GM12801 (cell line): ENCODE measurements around the gene SLCO4C1.

Source experiments
- TF ChIP-seq, protein P1 (sequence below): IDR thresholded peaks from one replicate; pipeline ENCODE4 v1.5.1; 2011; ENCODE audit warnings: control low read depth; ENCODE audit not compliant: insufficient read length; ENCODE audit errors: extremely low read depth

SLCO4C1 gene

DNA sequence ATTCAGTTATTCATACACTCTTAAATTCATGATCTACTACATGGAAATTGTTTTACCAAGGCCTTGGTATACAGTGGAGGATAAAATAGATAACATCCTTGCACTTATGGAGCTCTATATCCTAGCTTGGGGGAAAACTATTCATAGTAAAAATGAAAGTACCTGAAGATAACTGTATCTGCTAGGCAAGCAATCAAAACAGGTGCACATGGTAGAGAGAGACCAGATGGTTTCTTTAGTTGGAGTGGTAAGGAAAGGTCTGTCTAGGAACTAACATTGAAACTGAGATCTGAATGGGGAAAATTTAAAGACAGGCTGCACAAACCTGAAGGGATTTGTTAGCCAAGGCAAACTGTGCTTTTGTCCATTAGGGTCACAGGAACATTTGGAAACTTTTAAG is 11.1 kb upstream of the SLCO4C1 start:
- TF ChIP-seq, protein P1, sequence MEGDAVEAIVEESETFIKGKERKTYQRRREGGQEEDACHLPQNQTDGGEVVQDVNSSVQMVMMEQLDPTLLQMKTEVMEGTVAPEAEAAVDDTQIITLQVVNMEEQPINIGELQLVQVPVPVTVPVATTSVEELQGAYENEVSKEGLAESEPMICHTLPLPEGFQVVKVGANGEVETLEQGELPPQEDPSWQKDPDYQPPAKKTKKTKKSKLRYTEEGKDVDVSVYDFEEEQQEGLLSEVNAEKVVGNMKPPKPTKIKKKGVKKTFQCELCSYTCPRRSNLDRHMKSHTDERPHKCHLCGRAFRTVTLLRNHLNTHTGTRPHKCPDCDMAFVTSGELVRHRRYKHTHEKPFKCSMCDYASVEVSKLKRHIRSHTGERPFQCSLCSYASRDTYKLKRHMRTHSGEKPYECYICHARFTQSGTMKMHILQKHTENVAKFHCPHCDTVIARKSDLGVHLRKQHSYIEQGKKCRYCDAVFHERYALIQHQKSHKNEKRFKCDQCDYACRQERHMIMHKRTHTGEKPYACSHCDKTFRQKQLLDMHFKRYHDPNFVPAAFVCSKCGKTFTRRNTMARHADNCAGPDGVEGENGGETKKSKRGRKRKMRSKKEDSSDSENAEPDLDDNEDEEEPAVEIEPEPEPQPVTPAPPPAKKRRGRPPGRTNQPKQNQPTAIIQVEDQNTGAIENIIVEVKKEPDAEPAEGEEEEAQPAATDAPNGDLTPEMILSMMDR = no peak

- TF ChIP-seq, protein P1 = no peak
These were observed 10.0 kb upstream of the SLCO4C1 start for GRCh38 chr5:102306121-102306520.

DNA sequence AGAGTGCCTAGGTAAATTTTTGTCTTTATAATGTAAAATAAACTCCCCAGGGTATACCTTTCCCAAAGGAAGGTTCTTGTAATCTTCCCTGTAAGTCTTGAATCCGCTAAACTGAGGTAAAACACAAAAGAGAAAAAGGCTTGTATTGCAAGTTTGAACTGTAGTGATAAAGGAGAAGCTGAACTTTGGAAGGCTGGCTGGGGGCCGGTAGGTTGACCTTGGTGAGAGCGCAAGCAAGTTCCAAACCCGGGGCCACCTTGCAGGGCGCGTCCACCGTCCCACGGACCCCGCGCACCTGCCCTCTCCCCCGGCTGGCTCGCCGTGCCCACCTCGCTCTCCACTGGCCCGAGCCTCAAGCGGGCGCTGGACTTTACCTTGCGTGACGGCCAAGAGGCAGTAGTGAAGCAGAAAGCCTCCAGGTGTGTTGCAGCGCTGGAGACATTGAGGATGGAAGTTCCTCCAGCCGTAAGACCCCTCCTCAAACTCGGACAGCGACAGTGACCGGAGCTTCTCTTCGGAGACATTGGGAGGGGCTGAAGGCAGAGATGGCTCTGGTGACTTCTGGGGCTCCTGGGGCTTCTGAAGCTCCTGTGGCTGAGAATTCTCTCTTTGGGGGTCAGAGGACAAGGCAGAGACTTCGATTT is 428 bp downstream of the SLCO4C1 start:
- TF ChIP-seq, protein P1 = no peak

GRCh38 chr5:102294886-102295395 is 1.1 kb downstream of the SLCO4C1 start:
- TF ChIP-seq, protein P1 = no peak

DNA sequence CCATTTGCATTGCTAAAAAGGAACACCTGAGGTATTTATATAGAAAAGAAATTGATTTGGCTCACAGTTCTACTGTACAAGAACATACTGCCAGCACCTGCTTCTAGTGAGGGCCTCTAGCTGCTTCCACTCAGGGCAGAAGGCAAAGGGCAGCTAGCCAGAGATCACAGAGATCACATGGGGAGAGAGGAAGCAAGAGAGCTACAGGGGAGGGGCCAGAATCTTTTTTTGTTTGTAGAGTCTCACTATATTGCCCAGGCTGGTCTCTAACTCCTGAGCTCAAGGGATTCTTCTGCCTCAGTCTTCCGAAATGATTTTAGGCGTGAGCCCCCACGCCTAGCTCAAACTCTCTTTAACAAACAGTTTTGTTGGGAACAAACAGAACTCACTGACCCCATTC is 6.1 kb downstream of the SLCO4C1 start:
- TF ChIP-seq, protein P1 = no peak

DNA sequence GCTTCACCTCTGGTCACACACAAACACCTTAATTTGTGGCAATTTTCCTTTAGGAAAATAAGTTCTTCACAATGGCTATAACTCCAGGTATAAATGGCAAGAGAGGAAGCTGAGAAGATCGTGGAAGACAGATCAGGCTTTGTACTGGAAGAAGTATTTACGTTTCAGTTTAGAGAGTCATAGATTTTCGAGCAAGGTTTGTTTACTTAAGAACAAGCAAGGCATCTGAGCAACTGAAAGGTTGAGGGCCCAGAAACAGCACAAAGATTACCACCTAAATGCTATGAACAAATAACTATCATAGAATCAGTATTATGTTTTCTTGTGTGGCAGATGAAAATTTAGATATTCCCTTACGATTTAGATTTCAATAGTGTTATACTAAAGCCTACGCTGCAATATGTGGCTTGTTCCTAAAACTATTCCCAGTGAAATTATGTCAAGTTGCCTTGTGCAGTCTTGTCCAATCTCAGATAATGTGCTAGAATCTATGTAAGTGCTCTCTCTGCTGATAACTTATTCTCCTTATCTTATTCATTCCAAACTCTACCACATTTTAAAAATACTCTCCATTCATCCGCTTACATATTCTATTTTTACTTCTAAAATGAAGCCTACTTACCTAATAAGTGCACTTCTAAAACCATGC is 6.7 kb downstream of the SLCO4C1 start:
- TF ChIP-seq, protein P1 = no peak

DNA sequence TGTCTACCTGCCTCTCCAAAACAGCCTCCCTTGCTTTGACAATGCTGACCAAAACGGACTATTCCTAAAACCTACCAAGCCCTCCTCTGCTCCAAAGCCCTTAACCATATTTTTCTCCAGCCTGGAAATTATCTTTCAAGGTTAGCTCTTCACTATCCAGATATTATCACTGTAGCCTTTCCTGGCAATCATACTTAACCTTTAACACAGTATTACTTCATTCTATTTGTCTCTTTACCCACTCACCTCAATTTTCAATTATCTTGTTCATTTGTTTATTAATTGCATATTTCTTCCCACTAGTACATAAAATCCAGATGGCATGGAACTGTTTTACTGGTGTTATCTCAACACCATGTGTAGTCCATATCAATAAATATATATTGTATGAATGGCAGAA is 7.5 kb downstream of the SLCO4C1 start:
- TF ChIP-seq, protein P1 = no peak
